ENCODE results near the gene SLC25A41.
A peak's percentile ranks its signal among the peaks of the same experiment; 100 is the strongest.
"Not testable (repeated sequence)": the region's sequence is repeated elsewhere in the genome, so short reads cannot be mapped to it uniquely, and the experiment has no call there.

Gene SLC25A41

DNA sequence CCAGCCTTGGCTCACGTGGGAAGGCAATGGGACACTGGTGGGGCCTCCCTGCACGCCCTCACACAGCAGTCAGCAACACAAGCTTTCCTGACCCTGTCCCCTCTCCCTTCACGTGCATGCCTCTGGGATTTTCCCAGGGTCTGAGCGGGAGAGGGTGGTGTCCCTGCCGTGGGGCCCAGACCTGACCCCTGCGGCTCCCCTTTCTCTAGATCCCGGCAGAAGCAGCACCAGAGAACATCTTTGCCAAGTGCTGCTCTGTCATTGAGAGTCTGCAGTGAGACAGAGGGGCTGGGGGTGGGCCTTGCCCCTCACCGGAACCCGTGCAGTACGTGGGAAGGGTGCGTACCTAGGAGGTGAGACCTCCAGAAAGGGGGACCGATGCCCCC is 21.5 kb downstream of the SLC25A41 start:
- DNase-seq (ENCODE audit: low read depth): no peak

DNA sequence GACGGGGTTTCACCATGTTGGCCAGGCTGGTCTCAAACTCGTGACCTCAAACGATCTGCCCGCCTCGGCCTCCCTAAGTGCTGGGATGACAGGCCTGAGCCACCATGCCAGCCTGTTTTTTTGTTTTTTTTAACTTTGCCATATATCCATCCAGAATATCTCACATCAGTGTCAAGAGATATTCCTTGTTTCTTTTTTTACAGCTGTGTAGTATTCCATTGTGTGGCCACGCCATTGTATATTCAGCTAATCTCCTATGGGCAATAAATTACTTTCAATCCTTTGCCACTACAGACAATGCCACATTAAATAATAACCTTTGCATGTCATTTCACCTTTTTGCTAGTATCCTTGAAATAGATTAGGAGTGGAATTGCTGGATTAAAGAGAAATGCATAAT is 24.2 kb downstream of the SLC25A41 start:
- no peak for DNase-seq (ENCODE audit: low read depth)

DNA sequence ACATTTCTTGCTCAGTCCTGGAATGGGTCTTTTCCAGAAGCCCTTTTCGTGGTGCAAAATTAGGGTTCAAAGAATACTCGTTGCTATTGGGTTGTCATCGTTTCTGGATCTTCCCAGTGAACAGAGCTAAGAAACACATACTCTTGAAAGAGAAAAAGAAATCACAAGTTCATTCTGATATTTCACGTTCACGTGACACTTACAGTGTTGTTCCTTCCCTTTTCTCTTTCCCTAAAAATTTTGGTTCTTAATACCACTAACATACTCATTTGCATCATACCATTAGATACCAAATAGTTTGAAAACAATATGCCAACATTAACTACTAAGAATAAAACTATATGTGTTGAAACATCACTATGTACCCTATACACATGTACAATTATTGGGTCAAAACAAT is 27.2 kb downstream of the SLC25A41 start:
- DNase-seq (ENCODE audit: low read depth): no peak

DNA sequence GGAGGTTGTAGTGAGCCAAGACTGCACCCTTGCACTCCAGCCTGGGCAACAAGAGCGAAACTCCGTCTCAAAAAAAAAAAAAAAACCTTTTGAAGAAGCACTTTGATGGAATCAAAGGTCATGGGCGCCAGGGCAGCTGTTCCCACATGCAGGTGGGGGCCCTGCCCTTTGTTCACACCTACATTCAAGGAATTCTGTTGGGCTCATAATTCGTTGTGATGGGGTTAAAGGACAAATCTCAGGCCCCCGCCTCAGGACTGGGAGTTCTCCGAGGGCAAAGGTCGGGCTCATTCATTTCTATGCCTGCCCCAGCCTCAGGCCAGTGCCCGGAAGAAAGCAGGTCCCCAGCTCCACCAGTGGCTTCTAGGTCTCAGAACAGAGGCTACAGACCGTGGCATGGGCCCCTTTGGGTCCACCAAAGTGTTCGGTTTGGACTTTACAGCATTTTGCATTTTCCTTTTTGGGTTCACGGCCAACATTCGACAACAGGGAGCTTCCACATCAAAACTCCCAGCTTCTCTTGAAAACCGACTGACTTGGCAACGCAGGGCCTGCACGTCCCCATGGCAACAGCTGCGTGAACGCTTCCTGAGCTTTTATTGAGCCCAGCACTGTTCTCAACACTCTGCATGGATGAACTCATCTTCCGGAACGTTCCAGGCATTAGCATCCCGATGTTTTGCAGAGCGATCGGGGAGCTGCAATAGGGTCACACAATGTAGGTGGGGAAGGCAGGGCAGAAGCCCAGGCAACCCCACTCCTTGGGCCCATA is 30.5 kb downstream of the SLC25A41 start:
- DNase-seq (ENCODE audit: low read depth): no peak

DNA sequence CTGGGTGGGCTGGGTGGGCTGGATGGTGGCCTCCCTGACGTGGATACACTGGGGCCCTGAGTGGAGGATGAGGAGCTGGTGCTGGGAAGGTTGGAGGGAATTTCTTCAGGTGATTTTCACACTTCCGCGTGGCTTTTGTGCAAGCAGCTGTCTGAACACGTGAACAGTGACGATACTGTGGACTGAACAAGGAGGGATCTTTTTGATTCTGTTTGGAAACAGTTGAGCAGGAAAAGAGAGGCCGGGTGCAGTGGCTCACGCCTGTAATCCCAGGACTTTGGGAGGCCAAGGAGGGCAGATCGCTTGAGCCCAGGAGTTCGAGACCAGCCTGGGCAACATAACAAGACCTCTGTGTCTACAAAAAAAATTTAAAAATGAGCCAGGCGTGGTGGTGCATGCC is 31.5 kb downstream of the SLC25A41 start:
- DNase-seq (ENCODE audit: low read depth): no peak

DNA sequence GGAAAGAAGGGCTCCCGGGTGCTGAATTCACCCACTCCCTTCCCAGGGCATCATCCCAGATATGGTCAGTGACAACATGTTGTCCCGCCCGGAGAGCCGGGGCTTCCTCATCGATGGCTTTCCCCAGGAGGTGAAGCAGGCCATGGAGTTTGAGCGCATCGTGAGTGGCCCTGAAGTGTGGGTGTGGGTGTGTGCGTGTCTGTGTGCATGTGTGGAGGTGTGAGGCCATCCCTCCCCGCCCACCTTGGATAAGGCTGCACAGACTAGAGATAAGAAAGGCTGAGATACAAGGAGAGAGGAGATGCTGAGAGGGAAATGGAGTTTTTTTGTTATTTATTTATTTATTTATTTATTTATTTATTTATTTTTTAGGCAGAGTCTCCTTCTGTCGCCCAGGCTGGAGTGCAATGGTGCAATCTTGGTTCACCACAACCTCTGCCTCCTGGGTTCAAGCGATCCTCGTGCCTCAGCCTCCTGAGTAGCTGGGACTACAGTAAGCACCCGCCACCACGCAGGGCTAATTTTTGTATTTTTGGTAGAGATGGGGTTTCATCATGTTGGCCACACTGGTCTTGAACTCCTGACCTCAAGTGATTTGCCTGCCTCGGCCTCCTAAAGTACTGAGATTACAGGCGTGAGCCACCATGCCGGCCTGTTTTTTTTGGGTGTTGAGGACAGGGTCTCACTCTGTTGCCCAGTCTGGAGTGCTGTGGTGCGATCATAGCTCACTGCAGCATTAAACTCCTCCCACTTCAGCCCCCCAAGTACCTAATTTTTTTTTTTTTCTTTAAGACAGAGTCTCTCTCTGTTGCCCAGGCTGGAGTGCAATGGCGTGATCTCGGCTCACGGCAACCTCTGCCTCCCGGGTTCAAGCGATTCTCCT is 33.3 kb downstream of the SLC25A41 start:
- not testable (repeated sequence) for DNase-seq (ENCODE audit: low read depth)

DNA sequence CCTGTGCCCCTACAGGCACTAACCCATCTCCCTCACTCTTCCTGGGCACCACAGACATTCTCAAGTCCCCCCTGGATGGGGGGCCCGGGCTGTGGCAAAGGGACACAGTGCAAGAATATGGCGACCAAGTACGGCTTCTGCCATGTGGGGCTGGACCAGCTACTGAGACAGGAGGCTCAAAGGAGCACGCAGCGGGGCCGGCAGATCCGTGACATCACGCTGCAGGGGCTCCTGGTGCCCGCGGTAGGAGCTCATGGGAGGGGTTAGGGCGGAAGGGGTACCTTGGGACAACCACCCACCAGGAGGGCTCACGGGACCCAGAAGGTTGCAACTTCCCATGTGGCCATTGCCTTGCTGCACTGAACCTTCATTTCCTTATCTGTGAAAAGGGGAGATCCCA is 37.3 kb downstream of the SLC25A41 start:
- DNase-seq (ENCODE audit: low read depth): no peak

DNA sequence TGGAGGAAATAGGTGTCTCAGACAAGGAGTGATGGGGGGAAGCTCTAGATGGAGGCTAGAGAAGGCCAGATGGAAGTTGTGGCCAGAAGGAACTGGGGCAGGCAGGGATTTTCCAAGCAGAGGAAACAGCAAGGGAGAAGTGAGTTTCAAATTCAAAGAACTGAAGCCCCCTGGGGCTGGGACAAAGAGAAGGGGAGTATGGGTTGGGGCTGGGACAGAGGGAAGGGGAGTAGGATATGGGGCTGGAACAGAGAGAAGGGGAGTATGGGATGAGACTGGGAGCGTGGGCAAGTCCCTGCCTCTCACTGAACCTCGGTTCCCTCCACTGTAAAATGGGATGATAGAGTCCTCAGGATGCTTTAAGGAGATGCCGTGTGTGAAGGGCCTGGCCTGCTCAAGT is 38.7 kb downstream of the SLC25A41 start:
- no peak for DNase-seq (ENCODE audit: low read depth)

DNA sequence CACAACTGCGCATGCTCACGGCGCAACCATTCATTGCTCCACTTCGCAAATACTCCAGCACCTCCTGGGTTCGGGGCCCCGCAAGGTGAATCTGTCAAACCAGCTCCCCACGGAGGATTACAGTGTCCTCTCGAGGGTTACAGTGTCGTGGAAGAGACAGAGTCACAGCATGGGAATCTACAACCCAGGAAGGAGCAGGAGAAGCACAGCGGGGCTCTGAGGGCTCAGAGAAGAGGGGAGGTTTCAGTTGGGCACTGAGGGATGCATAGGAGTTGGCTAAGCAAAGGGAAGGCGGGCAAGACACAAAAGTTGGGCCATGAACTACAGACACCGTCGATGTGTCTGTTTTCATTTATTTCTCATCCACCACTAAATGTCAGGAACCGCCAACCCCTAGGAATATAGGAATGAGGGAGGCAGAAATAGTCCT is 39.6 kb downstream of the SLC25A41 start:
- DNase-seq (ENCODE audit: low read depth): peak; percentile 52

DNA sequence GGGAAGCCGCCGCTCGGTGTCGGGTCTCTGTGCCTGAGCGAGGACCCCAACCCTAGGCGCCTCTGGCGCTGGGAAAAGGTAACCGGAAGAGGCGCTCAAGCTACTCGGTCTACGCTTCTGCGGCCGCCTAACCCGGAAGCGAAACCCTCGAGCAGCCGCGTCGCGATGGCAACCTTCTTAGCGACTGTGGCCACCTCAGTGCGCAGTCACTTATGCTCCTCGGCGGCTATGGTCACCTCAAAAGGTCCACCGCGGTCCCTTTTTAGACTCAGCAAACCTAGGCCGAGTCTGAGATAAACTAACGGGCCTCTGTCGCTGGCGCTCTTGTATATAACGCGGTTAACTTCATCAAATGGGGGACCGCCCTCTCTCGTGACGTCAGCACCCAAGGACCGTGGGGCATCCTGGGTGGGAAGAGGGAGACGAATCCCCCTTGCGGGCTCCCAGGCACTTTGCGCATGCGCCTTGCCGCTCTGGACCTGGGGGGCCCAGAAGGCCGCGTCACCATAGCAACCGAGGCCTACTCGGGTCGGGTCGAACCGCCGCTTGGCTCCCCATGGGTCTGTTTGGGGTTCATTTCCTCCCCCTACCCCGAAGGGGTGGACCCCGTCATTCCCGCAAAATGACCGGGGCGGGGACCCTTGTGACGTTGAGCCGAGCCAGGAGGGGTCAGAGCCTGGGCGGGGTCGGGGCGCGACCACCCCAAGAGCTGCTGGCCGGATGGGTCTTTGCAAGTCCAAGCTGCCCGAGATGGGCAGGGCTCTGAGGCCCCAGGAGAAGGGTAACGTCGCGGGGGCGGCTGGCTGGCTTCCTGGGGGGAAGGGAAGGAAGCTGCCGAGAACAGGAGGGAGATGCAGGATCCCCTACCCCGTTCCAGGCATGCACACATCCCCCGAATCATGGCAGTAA is 40.2 kb downstream of the SLC25A41 start, which contains the start of gene GTF2F1:
Gene GTF2F1 (minus strand): TSS at position 91 of the 909 bp plus-strand sequence. CDS start 169 bp downstream, outside the sequence.
- peak; percentile 90 for DNase-seq (ENCODE audit: low read depth)

DNA sequence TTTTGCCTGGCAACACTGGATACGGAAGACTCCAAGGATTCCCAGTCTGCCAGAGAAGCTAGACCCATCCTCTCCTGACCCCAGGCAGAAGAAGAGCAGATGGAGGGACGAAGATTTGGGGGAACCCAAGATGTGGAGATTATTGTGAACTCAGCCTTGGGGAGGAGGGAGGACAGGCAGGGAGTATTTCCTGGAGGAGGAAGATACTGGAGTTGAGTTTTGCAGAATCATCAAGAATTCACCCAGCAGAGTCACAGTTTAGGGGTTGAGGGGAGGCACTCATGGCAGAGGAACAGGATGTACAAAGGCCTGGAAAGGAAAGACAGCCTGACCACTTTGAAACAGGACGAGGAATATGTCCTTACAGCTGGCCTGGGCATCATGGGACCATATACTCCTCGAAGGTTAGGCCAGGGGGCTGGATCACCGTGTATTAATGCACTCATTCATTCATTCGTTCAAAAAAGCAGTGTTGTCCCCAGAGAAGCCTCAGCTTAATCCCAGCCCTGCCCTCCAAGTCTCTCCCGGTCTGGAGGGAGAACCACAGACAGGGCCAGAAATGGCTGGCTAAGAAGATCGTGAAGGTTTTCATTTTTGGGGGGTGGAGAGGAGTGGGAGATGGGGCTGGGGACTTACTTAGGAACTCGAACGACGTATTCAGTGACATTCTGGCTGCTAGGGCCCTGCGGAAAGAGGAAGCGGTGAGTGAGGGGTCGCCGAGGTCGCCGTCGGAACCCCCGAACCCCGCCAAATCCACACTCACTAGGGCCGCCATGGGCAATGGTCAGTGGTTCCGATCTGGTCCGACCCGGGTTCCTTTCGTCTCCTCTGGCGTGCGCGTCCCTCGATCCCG is 41.1 kb downstream of the SLC25A41 start:
- no peak for DNase-seq (ENCODE audit: low read depth)

DNA sequence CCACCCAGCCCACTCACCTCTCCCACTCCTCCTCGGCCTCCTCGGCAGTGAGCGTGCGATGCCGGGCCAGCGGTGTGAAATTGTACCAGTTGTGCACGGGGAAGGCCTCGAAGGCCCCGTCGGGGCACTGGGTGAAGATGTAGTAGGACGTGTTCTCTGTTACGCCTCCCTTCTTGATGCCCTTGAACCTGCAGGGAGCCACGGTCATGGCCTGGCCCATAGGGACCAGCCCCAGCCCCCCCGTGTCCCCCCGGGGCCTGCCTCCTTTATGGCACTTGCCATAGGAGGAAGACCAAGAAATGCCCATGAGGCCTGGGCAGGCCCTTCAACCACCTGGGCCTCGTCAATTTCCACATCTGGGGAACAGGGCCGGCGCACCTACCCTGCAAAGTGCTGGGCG is 46.2 kb downstream of the SLC25A41 start:
- no peak for DNase-seq (ENCODE audit: low read depth)

DNA sequence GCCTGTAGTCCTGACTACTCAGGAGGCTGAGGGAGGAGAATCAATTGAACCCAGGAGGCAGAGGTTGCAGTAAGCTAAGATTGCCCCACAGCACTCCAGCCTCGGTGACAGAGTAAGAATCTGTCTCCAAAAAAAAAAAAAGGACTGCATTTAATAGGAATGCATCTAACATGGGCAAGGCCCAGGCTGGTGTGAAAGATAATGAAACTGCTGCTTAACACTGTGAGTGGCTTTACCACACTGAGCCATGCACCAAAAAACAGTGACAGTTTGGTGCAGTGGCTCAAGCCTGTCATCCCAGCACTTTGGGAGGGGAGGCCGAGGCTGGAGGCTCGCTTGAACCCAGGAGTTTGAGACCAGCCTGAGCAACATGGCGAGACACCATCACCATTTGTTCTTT is 49.2 kb downstream of the SLC25A41 start:
- no peak for DNase-seq (ENCODE audit: low read depth)

DNA sequence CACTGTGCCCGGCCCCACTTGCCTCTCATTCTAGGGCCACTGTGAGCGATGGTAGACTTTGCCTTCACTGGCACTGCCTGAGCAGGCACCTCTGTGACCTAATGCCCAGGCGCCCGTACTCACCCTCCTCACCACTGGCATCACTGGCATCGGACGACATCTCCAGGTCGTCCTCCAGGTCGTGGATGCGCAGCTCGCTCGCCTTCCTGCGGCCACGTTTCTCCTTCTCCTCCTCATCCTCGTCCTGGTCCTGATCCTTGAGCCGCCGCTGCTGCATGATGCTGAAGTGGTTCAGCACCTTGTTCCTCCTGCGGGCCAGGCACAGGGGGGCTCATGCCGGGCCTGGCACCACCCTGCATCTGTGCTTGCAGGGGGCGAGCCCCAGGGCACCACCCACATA is 50.4 kb downstream of the SLC25A41 start:
- DNase-seq (ENCODE audit: low read depth): no peak

DNA sequence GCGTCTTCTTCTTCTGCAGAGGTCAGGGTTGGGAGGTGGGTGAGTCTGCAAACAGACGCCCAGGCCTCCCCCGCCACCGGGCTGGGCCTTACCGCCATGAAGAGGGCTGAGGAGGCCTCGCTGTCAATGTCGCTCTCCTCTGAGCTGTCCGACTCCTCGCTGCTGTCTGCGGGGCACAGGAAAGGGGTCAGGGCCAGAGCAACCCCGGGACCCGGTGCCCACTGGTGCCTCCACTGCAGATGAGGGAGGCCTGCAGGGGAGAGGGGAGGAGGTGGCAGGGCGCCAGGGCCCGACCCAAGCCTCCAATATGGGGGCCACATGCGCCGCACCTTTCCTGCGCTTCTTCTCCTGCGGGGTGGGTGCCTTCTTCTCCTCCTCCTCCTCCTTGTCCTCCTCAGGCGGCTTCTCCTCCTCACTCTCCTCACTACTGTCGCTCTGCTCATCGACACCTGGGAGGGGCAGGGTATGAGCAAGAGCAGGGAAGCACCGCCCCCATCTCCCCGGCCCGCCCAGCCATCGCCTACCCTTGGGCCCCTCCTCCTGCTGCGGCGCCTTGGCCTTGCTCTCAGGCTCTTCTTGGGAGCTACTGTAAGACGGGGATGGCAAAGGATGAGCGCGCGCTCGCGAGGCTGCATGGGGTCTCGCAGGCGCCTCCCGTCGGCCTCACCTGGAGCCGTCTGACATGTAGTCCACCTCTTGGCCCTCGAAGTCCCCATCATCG is 52.4 kb downstream of the SLC25A41 start:
- DNase-seq (ENCODE audit: low read depth): no peak

DNA sequence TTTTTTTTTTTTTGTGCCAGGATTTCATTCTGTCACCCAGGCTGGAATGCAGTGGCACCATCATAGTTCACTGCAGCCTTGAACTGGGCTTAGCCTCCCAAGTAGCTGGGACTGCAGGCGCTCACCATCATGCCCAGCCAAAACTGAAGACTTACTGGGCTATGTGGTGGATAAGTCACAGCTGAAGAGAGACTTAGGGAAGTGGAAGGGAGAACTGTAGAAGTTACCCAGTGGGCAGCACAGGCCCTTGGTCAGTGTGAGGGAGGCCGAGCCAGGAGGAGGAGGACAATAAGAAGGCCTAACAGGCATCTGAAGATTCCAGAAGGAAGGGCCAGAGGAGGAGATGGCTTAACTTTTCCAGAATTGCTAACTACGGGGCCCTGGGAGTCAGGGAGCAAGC is 53.8 kb downstream of the SLC25A41 start:
- no peak for DNase-seq (ENCODE audit: low read depth)

DNA sequence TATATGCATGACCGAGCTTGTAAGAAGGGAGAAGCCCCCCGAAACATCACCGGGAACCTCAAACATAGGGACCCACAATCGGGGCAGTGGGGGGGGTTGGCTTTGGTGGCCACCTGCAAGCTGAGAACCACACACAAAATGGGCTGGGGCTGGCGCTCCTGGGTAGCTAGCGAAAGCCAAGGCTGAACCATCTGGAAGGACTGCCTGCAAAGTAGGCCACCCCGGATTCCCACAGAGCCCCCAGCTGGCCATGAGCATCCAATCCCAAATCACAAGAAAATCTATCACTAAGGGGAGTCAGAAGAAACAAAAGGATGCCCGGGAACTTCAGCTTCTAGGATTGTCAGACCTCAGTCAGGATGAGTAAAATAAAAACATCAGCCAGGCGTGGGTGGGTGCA is 55.1 kb downstream of the SLC25A41 start:
- DNase-seq (ENCODE audit: low read depth): no peak

DNA sequence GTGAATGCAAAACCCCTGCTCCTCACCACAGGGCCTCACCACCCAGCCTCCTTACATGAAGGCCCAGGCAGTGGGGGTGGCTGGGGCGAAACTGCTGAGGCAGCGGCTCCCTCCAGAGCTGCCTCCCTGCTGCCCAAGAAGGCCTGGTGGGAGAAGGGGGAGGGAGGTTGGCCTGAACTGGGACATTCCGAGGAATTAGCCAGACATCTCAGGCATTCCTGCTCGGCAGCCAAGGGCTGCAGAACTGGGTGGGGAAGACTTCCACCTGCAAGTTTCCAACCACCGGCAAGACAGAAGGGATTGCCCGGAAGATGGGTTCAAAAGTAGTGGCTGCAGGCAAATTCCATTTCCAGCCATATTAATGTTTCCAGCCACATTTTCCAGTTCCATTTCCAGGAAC is 55.5 kb downstream of the SLC25A41 start:
- no peak for DNase-seq (ENCODE audit: low read depth)

DNA sequence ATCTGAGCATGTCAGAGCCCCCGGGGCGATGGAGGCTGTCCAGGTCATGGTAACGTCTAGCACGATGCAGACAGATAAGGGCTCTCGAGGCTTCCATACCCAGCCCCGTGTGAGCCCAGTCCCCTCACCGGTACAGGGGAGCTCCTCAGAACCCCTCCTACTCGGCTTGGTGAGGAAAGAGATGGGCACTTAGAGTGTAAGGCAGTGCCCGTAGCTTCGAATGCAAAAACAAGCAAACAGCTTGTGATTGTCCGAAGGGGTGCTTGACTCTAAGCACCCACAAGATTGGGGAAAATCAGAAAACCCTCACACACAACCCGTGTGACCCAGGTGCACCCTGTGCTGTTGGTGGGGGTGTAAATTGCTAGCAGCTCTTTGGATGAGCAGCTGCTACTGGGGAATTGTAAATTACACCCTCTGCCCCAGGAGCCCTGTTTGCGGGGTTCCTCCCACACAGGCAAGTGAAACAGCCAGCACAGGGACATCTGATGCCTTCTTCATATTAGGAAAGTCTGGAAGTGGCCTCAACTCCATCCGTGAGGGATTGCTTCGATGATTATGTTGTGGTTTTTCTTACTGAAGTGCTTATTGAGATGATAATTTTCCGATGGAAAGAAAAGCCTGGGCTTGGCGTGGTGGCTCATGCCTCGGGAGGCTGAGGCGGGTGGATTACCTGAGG is 56.9 kb downstream of the SLC25A41 start:
- no peak for DNase-seq (ENCODE audit: low read depth)

Measured in stimulated activated CD8-positive, alpha-beta memory T cell treated with anti-CD3 and anti-CD28 coated beads, Interleukin-7, amount 100 ng/mL, for 24 hours (primary cell).